WERI-Rb-1 (cell line): Measurements from ENCODE around the gene PTPN20.

Experiments used
- DNase-seq: peaks from one replicate; pipeline ENCODE4 v3.0.0-alpha.2; 2020
- H3K27ac ChIP-seq: fragments of 250-450 bp; sonication (Bioruptor Pico); 2 replicates; pipeline ENCODE4 v1.5.1; 2020; ENCODE audit warnings: mild to moderate bottlenecking, moderate library complexity
- H3K27me3 ChIP-seq: fragments of 250-450 bp; sonication (Bioruptor Pico); 2 replicates; pipeline ENCODE4 v1.5.1; 2021; ENCODE audit warnings: mild to moderate bottlenecking, low read depth, moderate library complexity; ENCODE audit not compliant: insufficient read depth, severe bottlenecking
- H3K36me3 ChIP-seq: fragments of 250-450 bp; sonication (Bioruptor Pico); 2 replicates; pipeline ENCODE4 v1.5.1; 2020; ENCODE audit warnings: mild to moderate bottlenecking, moderate library complexity
- H3K4me3 ChIP-seq: 2 replicates; pipeline ENCODE4 v1.5.1; 2011; ENCODE audit warnings: low read depth, mild to moderate bottlenecking, control low read depth, low read length
- H3K9me3 ChIP-seq: fragments of 250-450 bp; sonication (Bioruptor Pico); 2 replicates; pipeline ENCODE4 v1.5.1; 2021; ENCODE audit warnings: mild to moderate bottlenecking, moderate library complexity; ENCODE audit not compliant: severe bottlenecking
- TF ChIP-seq, protein P1 (sequence below): IDR thresholded peaks from 2 replicates; pipeline ENCODE4 v1.5.1; 2011; ENCODE audit warnings: low read depth, mild to moderate bottlenecking, control low read depth, inconsistent platforms, low read length

PTPN20 gene

DNA sequence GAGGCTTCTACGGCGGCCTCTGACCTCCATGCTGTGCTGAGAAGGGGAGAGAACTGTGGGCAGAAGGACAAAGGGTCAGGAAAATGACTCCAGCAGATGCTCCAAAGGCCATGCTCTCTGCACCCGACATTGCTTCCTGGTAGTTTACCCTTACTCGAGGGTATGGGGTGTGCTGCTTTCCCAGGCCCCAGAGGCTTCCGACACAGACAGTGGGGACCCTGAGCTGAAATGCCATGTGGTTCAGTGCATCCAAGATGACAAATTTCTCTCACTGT, 130.9 kb downstream of the PTPN20 start:
- H3K36me3 ChIP-seq: no peaks in the 10 kb centered on the region
- H3K27me3 ChIP-seq: no peaks in the 10 kb centered on the region
- H3K9me3 ChIP-seq: no peaks in the 10 kb centered on the region
- DNase-seq: no peak
- no peak overlapping the region for H3K27ac ChIP-seq
- TF ChIP-seq, protein P1, sequence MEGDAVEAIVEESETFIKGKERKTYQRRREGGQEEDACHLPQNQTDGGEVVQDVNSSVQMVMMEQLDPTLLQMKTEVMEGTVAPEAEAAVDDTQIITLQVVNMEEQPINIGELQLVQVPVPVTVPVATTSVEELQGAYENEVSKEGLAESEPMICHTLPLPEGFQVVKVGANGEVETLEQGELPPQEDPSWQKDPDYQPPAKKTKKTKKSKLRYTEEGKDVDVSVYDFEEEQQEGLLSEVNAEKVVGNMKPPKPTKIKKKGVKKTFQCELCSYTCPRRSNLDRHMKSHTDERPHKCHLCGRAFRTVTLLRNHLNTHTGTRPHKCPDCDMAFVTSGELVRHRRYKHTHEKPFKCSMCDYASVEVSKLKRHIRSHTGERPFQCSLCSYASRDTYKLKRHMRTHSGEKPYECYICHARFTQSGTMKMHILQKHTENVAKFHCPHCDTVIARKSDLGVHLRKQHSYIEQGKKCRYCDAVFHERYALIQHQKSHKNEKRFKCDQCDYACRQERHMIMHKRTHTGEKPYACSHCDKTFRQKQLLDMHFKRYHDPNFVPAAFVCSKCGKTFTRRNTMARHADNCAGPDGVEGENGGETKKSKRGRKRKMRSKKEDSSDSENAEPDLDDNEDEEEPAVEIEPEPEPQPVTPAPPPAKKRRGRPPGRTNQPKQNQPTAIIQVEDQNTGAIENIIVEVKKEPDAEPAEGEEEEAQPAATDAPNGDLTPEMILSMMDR: no peak
- no peak overlapping the region for H3K4me3 ChIP-seq

GRCh38 chr10:47042780-47043750, 131.8 kb downstream of the PTPN20 start:
- Histone ChIP-seq H3K27me3 (no peaks in the 10 kb centered on the region), H3K27ac (no peak overlapping the region), H3K9me3 (no peaks in the 10 kb centered on the region), H3K36me3 (no peaks in the 10 kb centered on the region), H3K4me3 (no peak overlapping the region)
- TF ChIP-seq, protein P1: no peak
- DNase-seq: no peak

DNA sequence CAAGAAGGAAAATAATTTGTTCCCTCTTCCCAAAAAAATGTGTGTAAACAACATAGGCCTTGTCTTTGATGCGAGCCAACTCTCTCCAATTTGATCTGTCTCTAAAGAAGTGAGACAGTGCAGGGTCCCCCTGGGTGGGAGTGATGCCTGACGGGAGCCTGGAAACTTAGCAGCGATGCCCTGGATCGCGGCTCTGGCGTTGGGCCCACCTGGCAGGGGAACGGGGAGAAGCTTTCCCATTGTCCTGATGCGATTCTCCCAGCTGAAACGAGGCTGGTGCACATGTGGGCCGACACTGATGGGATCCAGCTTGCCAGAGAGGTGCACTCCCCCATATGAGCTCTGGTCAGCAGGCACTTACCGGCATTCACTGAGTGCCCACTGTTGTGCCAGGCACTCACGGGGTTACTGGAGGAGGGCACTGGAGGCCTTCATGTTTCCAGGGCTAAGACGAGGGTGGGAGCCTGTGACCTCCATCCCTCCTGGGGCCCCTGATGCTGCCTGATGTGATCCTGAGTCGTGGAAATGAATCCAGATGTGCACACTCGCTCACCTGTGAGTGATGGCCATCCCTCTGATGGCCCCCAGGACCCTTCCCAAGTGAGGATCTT, 132.8 kb downstream of the PTPN20 start:
- TF ChIP-seq, protein P1: no peak
- H3K27ac ChIP-seq: no peak overlapping the region
- no peaks in the 10 kb centered on the region for H3K36me3 ChIP-seq

DNA sequence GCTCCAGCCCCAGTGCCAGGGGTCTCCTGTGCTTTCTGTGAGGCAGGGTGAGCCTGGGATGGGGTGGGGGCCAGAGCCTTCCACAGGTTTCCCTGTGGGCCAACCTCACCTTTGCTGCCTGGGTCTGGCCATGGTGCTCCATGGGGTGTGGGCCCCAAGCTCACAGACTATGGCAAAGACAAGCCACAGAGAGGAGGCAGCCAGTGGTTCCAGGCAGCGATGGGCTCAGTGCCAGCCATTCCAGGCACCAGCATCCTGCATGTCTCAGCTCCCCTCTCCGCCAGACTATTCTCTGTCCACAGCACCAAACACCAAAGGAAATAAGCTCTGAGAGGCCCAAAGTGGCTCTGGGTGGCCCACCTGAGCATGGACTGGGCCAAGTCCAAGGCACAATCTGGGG, 133.5 kb downstream of the PTPN20 start:
- no peaks in the 10 kb centered on the region for H3K36me3 ChIP-seq
- TF ChIP-seq, protein P1: no peak
- H3K27ac ChIP-seq: no peak overlapping the region
- no peak overlapping the region for H3K4me3 ChIP-seq
- H3K27me3 ChIP-seq: no peaks in the 10 kb centered on the region
- DNase-seq: no peak
- no peaks in the 10 kb centered on the region for H3K9me3 ChIP-seq

More for the DNA sequence above, 132.8 kb downstream of the PTPN20 start:
- H3K27me3 ChIP-seq: no peaks in the 10 kb centered on the region
- no peak for DNase-seq
- no peak overlapping the region for H3K4me3 ChIP-seq
- no peaks in the 10 kb centered on the region for H3K9me3 ChIP-seq

DNA sequence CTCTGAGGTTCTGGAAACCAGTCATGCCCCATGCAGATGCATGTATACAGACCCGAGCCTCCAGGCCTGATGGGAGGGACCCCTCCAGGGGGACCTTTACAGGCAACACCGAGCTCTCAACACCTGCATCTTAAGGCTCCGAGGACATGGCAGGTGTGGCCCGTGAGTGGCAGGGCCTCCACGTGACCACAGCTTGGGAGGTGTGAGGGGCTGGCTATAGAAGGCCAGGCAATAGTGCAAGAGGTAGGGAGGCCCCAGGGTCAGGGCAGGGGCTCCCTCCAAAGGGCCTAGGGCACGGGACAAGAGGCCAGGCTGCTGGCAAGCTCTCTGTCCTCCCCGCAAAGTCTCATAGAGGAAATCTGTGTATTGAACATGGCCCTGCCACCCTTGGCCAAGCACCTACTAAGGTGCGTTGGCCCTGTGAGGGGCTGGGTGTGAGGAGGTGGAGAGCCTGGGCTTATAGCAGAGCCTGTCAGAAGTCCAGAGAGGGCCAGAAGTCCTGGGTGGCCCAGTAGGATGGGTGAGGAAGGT, 134.2 kb downstream of the PTPN20 start:
- TF ChIP-seq, protein P1: no peak
- DNase-seq: no peak
- H3K4me3 ChIP-seq: no peak overlapping the region
- H3K9me3 ChIP-seq: no peaks in the 10 kb centered on the region
- no peaks in the 10 kb centered on the region for H3K36me3 ChIP-seq
- no peak overlapping the region for H3K27ac ChIP-seq
- H3K27me3 ChIP-seq: no peaks in the 10 kb centered on the region
